ENCODE data around the gene LMNB1. TPM values are rescaled to one million over a fixed set of nuclear protein-coding genes. Genes with fewer than 3 reads are reported as not detected.

Gene LMNB1
- total RNA-seq, 1 experiment from 2014 or later, result 31.6 TPM

GRCh38 chr5:126857472-126858410 lies 80.8 kb downstream of the LMNB1 start:
- intact Hi-C loops (cut with micrococcal nuclease), result no loop called here
- ChIA-PET CTCF (interaction anchor here (0.5 to 1.2 kb wide), 3 partner anchors 9 to 442 kb away, joined by 3 to 7 read pairs (median 4); no protein-coding TSS in a partner anchor), POLR2A (no interaction called here)
- H3K9me3 Mint-ChIP-seq (ENCODE audit: unreplicated experiment), result no peaks in the 10 kb centered on the region
- H3K27ac Mint-ChIP-seq (ENCODE audit: low read depth, unreplicated experiment), result no peak overlapping the region
- no peaks in the 10 kb centered on the region for H3K4me1 Mint-ChIP-seq (ENCODE audit: insufficient read depth, unreplicated experiment)
- no TSS peak for BruUV-seq (replicated peaks)
- DNase-seq (ENCODE audit: unreplicated experiment), result no peak
- no peak for TF ChIP-seq CTCF (IDR thresholded peaks at IDR 0.05; ENCODE audit: unreplicated experiment)
- no peaks in the 10 kb centered on the region for H3K36me3 Mint-ChIP-seq (ENCODE audit: insufficient read depth, unreplicated experiment)
- H3K4me3 Mint-ChIP-seq (ENCODE audit: unreplicated experiment), result no peak overlapping the region
- no peaks in the 10 kb centered on the region for H3K27me3 Mint-ChIP-seq (ENCODE audit: insufficient read depth, unreplicated experiment)

GRCh38 chr5:126858441-126858840 lies 81.5 kb downstream of the LMNB1 start:
- Mint-ChIP-seq H3K9me3 (ENCODE audit: unreplicated experiment) (no peaks in the 10 kb centered on the region), H3K4me1 (ENCODE audit: insufficient read depth, unreplicated experiment) (no peaks in the 10 kb centered on the region), H3K36me3 (ENCODE audit: insufficient read depth, unreplicated experiment) (no peaks in the 10 kb centered on the region), H3K27ac (ENCODE audit: low read depth, unreplicated experiment) (no peak overlapping the region), H3K4me3 (ENCODE audit: unreplicated experiment) (no peak overlapping the region), H3K27me3 (ENCODE audit: insufficient read depth, unreplicated experiment) (no peaks in the 10 kb centered on the region)
- DNase-seq (ENCODE audit: unreplicated experiment), result no peak
- POLR2A ChIA-PET, result no interaction called here
- no peak for TF ChIP-seq CTCF (IDR thresholded peaks at IDR 0.05; ENCODE audit: unreplicated experiment)
- intact Hi-C loops (cut with micrococcal nuclease), result no loop called here
- CTCF ChIA-PET, result interaction anchor here (0.5 to 0.6 kb wide), 2 partner anchors 252 to 442 kb away, joined by 3 to 4 read pairs; no protein-coding TSS in a partner anchor
- BruUV-seq (replicated peaks), result no TSS peak

- CTCF ChIA-PET, result interaction anchor here (0.7 to 1.5 kb wide), 2 partner anchors 42 to 185 kb away, joined by 3 read pairs; no protein-coding TSS in a partner anchor
- no peak for DNase-seq (ENCODE audit: unreplicated experiment)
- Mint-ChIP-seq H3K4me3 (ENCODE audit: unreplicated experiment) (no peak overlapping the region), H3K36me3 (ENCODE audit: insufficient read depth, unreplicated experiment) (peaks cover under 1% of the 10 kb centered on the region), H3K27me3 (ENCODE audit: insufficient read depth, unreplicated experiment) (no peaks in the 10 kb centered on the region), H3K27ac (ENCODE audit: low read depth, unreplicated experiment) (no peak overlapping the region), H3K4me1 (ENCODE audit: insufficient read depth, unreplicated experiment) (no peaks in the 10 kb centered on the region), H3K9me3 (ENCODE audit: unreplicated experiment) (no peaks in the 10 kb centered on the region)
- TF ChIP-seq CTCF (IDR thresholded peaks at IDR 0.05; ENCODE audit: unreplicated experiment), result no peak
- BruUV-seq (replicated peaks), result no TSS peak
- POLR2A ChIA-PET, result no interaction called here
- intact Hi-C loops (cut with micrococcal nuclease), result no loop called here
Measured at GRCh38 chr5:126863402-126863801, 86.5 kb downstream of the LMNB1 start.

GRCh38 chr5:126864042-126864688 lies 87.2 kb downstream of the LMNB1 start:
- Mint-ChIP-seq H3K27ac (ENCODE audit: low read depth, unreplicated experiment) (no peak overlapping the region), H3K9me3 (ENCODE audit: unreplicated experiment) (no peaks in the 10 kb centered on the region), H3K36me3 (ENCODE audit: insufficient read depth, unreplicated experiment) (peaks cover 4% of the 10 kb centered on the region), H3K4me3 (ENCODE audit: unreplicated experiment) (no peak overlapping the region), H3K4me1 (ENCODE audit: insufficient read depth, unreplicated experiment) (no peaks in the 10 kb centered on the region), H3K27me3 (ENCODE audit: insufficient read depth, unreplicated experiment) (no peaks in the 10 kb centered on the region)
- intact Hi-C loops (cut with micrococcal nuclease), result no loop called here
- ChIA-PET POLR2A (interaction anchor here (0.6 kb wide), 1 partner anchor 40 kb away, joined by 3 read pairs; no protein-coding TSS in a partner anchor), CTCF (interaction anchor here (0.7 to 1.5 kb wide), 2 partner anchors 43 to 186 kb away, joined by 3 read pairs; no protein-coding TSS in a partner anchor)
- DNase-seq (ENCODE audit: unreplicated experiment), result no peak
- no peak for TF ChIP-seq CTCF (IDR thresholded peaks at IDR 0.05; ENCODE audit: unreplicated experiment)
- no TSS peak for BruUV-seq (replicated peaks)
